ENCODE measurements around the gene RANBP2. TPM values are rescaled to one million over a fixed set of nuclear protein-coding genes. Genes with fewer than 3 reads are reported as not detected.

Gene RANBP2
- total RNA-seq, 1 experiment from 2014 or later, result 91.4 TPM

- no peak overlapping the region for H3K27ac ChIP-seq (ENCODE audit: insufficient read length, low read depth, low read length)
- no peak overlapping the region for H3K4ac ChIP-seq (ENCODE audit: low read depth, low read length)
- no peak overlapping the region for H4K5ac ChIP-seq (ENCODE audit: insufficient read length, low read depth, low read length)
- Mint-ChIP-seq H3K27me3 (ENCODE audit: low read depth) (no peaks in the 10 kb centered on the region), H3K4me3 (no peak overlapping the region), H3K36me3 (ENCODE audit: insufficient read depth in 1 of 3, low read depth in 3 of 3) (peaks cover under 1 to 39% (median 2%) of the 10 kb centered on the region in 3 experiments; a peak in 6 of 7 replicates), H3K4me1 (no peaks in the 10 kb centered on the region; a peak in 1 of 4 replicates), H3K27ac (no peak overlapping the region), H3K9me3 (no peaks in the 10 kb centered on the region)
- no peaks in the 10 kb centered on the region for H3K23me2 ChIP-seq (ENCODE audit: insufficient read length, low read depth, low read length, poor library complexity, severe bottlenecking)
- no peak for TF ChIP-seq CTCF (conservative IDR thresholded peaks at IDR 0.05)
- H2BK120ac ChIP-seq (ENCODE audit: low read depth, low read length, poor library complexity, severe bottlenecking), result no peak overlapping the region
- H2AFZ ChIP-seq (ENCODE audit: low read length), result no peak overlapping the region
- H3K23ac ChIP-seq (ENCODE audit: insufficient read length, low read depth, low read length), result no peak overlapping the region
- no peak overlapping the region for H3K14ac ChIP-seq (ENCODE audit: insufficient read depth, low read length)
- H3K4me2 ChIP-seq (ENCODE audit: insufficient read depth, insufficient read length, low read length), result no peak overlapping the region
- H3K4me1 ChIP-seq (ENCODE audit: insufficient read depth, low read length), result no peaks in the 10 kb centered on the region
- H3K9me3 ChIP-seq (ENCODE audit: control insufficient read depth, low read depth, low read length), result no peaks in the 10 kb centered on the region
- no CpG with 5 or more reads among the region's 4 CpGs for WGBS (ENCODE audit: extremely low coverage, insufficient read length, low lambda C conversion rate)
- H2BK15ac ChIP-seq (ENCODE audit: low read depth, low read length), result no peak overlapping the region
- DNase-seq, result no peak
- no peak overlapping the region for H3K56ac ChIP-seq (ENCODE audit: insufficient read length, low read depth, low read length)
- H3K9ac ChIP-seq (ENCODE audit: extremely low read depth, insufficient read length, low read length), result no peak overlapping the region
- no peak overlapping the region for H2BK5ac ChIP-seq (ENCODE audit: insufficient read length, low read length)
- H3K18ac ChIP-seq (ENCODE audit: insufficient read length, low read depth, low read length), result no peak overlapping the region
- H2AK5ac ChIP-seq (ENCODE audit: insufficient read length, low read length), result no peak overlapping the region
- H3T11ph ChIP-seq (ENCODE audit: low read length), result no peak overlapping the region
- no peaks in the 10 kb centered on the region for H3K79me2 ChIP-seq (ENCODE audit: insufficient read depth, low read length)
- no peak overlapping the region for H2BK20ac ChIP-seq (ENCODE audit: low read depth, low read length, poor library complexity, severe bottlenecking)
- no peaks in the 10 kb centered on the region for H3K79me1 ChIP-seq (ENCODE audit: insufficient read depth, low read depth, low read length, poor library complexity, severe bottlenecking)
- H3K27me3 ChIP-seq (ENCODE audit: insufficient read depth, low read length), result no peaks in the 10 kb centered on the region
- no peak overlapping the region for H4K91ac ChIP-seq (ENCODE audit: insufficient read length, low read depth, low read length)
- H4K20me1 ChIP-seq (ENCODE audit: control insufficient read depth, insufficient read depth, insufficient read length), result no peaks in the 10 kb centered on the region
- no peak overlapping the region for H4K8ac ChIP-seq (replicated peaks; ENCODE audit: insufficient read length, low read depth, low read length)
- no peak overlapping the region for H2BK12ac ChIP-seq (ENCODE audit: insufficient read length, low read depth, low read length)
These were observed 106.0 kb downstream of the RANBP2 start for GRCh38 chr2:108825254-108825653.

Measured in H9 (cell line).